ENCODE data around the gene FOXL1. TPM values are rescaled to one million over a fixed set of nuclear protein-coding genes. Genes with fewer than 3 reads are reported as not detected.

FOXL1 gene
- total RNA-seq, 1 donor from 2014 or later: 0.68 TPM

DNA sequence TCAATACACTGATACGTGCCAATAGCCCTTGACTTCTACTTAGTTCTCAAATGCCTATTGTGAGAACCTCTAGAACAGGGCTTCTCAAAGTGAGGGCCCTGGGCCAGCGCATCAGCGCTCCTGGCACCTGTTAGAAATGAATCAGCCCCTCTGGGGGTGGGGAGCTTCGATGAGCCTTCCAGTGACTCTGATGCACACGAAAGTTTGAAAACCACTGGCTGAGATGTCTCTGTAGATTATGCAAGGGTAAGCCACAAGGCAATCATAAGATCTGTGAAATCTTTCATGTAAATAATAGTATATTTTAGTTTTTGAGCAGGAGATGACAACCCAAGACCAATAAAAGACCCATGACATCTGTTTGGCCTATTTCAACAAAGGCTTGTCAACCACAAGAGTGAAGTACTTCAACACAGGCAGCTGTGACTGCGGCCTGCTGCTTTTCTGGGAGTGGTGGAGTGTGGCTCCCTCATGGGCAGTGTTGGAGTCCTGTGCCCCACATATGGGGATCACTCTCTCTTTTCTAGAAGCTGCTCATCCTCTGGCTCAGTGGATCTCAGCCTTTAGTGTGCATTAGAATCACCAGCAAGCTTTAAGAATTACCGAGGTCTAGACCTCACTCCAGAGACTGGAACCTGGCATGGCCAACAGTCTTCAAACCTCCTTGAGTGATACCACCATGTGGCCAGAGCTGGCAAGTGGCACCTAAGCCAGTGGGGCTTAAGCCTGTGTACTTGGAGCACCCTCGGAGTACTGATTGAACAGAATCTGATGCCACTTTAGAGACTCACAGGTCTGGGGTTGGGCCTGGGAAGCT lies 29.1 kb upstream of the FOXL1 start:
- no peak for DNase-seq

DNA sequence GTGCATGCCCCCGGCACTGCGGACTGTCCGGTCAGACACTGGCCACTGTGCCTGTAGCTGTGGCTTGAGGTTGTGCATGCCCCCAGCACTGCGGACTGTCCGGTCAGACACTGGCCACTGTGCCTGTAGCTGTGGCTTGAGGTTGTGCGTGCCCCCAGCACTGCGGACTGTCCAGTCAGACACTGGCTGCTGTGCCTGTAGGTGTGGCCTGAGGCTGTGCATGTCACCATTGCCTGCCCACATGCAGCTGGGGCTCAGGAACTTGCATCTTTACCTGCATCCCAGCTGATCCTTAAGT lies 28.5 kb upstream of the FOXL1 start:
- no peak for DNase-seq

- no peak for DNase-seq
Observed at GRCh38 chr16:86550281-86550680, 28.1 kb upstream of the FOXL1 start.

DNA sequence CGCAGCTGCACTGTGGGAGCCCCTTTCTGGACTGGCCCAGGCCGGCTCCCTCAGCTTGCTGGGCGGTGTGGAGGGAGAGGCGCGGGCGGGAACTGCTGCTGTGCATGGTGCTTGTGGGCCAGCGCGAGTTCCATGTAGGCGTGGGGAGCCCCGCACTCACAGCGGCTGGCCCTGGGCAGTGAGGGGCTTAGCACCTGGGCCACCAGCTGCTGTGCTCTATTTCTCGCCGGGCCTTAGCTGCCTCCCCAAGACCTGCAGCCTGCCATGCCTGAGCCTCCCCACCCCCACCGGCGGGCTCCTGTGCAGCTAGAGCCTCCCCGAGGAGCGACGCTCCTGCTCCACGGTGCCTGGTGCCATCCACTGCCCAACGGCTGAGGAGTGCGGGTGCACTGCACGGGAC lies 25.0 kb upstream of the FOXL1 start:
- DNase-seq: no peak

GRCh38 chr16:86554599-86554916 lies 23.8 kb upstream of the FOXL1 start:
- DNase-seq: peak; percentile 18

GRCh38 chr16:86554917-86555703 lies 23.2 kb upstream of the FOXL1 start, which contains the start of gene MTHFSD:
Gene MTHFSD, minus strand, starts transcription at chr16:86555235. Its CDS starts 51 bp downstream, at chr16:86555184.
- DNase-seq: peak; percentile 95

DNA sequence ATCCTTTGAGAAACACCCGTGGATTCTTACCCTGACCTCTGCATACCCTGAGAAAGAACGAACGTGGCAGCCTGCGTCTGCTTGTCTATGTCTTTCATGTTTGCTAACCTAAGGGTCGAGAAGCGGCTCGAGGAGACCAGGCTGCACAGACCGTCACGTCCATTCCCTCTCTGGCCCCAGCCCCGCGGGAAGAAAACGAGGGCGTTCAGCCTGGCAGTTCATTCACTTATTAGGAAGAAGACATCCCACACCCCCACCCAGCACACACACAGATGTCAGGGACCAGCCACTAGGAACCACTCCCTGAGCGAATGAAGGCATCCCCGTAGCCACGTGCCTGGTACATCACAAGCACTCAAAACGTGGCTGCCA lies 22.7 kb upstream of the FOXL1 start:
- DNase-seq: no peak

DNA sequence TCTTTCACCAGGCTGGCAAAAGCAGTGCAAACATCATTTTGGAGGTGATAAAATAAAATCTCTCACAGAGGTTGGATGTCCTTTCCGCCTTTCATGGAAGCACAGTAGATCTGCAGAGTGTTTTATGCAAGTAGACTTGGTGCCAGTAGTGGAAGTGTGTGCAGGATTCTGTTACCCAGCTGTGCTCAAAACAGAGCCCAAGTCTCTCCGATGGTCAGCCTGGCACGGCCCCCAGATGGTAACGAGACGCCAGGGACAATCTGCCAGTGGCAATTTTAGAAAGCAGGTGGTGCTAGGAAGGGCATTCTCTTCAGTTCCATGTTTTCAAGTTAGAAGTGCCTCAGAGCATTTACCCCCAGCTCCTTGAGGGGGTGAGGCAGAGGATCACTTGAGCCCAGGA lies 21.8 kb upstream of the FOXL1 start:
- DNase-seq: no peak

GRCh38 chr16:86557587-86557986 lies 20.8 kb upstream of the FOXL1 start:
- no peak for DNase-seq

GRCh38 chr16:86558355-86559193 lies 19.8 kb upstream of the FOXL1 start:
- DNase-seq: no peak

DNA sequence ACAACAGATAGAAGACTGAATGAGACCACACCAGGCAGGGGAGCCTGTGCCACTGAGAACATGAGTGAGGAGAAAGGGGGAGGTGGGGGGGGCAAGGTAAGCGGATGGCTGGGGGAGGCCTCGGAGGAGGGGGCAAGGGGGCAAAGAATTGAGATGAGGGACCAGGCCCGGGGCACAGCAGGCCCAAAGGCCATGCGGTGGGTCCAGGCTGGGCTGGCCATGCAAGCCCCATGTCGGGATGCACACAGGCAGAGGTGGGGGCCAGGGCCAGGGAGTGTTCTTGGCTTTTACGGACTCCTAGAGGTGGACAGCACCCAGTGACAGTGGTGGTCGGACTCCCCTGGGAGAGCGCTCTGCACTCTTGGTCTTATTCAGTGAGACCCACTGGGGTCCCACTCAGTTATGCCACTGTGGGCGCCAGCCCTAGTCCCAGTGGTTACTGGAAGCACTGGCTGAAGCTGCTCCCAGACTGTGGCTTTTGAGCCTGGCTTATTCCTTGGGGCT lies 18.5 kb upstream of the FOXL1 start:
- no peak for DNase-seq

GRCh38 chr16:86562356-86562755 lies 16.0 kb upstream of the FOXL1 start:
- DNase-seq: no peak

DNA sequence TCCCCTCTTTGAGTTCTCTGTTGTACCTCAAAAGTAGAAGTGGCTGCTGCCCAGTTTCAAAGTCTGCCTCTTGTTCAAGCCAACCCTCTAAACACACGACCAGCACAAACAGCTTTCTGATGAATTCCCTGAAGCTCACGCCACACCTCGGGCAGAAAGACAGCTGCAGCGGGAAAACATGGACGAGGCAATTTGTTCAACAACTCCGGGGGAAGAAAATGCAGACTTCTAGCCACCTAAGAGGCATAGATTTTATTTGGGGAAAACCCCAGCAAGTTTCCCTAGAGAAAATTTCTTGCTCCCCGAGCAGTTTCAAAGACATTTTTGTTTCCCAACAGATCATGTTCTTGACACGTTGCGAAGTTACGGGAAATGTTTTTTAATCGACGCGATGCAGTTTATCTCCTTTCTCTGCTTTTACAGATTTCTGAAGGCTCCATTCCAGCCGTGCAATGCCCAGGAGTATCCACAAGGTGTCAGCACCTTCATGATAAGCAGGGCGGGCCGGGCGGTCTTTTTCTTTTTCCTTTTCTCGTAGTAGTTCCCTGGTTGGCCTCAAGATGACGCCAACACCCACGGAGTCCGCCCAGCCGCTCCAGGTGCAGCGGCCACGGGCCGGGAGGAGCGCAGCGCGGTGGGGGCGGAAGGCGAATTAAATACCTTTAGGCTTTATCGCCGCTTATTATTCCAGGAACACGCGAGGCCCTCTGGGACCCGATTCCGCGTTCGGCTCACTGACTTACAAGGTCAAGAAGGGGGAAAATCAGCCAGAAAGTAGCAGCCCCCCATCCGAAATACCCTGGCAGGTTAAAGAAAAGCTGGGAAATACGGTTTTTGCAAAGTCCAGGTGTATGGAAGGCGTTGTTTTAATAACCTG lies 14.6 kb upstream of the FOXL1 start:
- DNase-seq: peak; percentile 94

DNA sequence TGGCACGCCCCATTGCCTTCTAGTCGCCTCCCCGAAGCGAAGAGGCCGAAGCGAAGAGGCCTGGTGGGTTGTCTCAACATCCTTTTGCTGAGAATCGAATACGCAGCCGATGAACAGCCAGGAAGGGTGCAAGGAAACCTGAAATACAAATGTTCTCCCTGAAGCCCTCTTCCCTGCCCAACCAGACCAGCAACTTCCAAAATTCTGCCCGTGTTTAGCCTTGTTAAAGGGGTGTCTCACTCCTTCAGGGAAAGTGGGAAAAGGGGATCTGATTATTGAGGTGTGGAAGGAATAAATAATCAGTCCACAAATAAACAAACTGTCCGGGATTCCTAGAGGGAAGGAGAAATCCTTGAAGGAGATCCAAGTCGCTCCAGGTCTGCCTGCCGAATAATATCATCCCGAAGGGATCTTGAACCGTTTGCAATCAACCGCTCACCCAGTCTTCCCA lies 13.1 kb upstream of the FOXL1 start:
- peak; percentile 48 for DNase-seq

GRCh38 chr16:86565644-86566511 lies 12.5 kb upstream of the FOXL1 start:
- peak; percentile 61 for DNase-seq

- DNase-seq: peak; percentile 97
Observed at GRCh38 chr16:86566601-86566965, 11.8 kb upstream of the FOXL1 start, which contains the start of gene FOXC2. Gene FOXC2, plus strand, starts transcription at chr16:86566829. Its CDS starts 507 bp downstream, at chr16:86567336.

DNA sequence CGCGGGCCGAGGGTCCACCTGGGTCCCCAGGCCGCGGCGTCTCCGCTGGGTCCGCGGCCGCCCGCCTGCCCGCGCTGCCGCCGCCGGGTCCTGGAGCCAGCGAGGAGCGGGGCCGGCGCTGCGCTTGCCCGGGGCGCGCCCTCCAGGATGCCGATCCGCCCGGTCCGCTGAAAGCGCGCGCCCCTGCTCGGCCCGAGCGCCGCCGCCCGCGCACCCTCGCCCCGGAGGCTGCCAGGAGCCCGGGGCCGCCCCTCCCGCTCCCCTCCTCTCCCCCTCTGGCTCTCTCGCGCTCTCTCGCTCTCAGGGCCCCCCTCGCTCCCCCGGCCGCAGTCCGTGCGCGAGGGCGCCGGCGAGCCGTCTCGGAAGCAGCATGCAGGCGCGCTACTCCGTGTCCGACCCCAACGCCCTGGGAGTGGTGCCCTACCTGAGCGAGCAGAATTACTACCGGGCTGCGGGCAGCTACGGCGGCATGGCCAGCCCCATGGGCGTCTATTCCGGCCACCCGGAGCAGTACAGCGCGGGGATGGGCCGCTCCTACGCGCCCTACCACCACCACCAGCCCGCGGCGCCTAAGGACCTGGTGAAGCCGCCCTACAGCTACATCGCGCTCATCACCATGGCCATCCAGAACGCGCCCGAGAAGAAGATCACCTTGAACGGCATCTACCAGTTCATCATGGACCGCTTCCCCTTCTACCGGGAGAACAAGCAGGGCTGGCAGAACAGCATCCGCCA lies 11.2 kb upstream of the FOXL1 start:
- peak; percentile 72 for DNase-seq

- peak; percentile 78 for DNase-seq
Observed at GRCh38 chr16:86567701-86568581, 10.4 kb upstream of the FOXL1 start.

All from dermis blood vessel endothelial cell (primary cell).